HG03025 (cell line): ENCODE measurements around the gene CCR1.
"Not testable (repeated sequence)": the region's sequence is repeated elsewhere in the genome, so short reads cannot be mapped to it uniquely, and the experiment has no call there.

Experiments
- ATAC-seq: cut with Tn5 transposase; IDR thresholded peaks from one replicate; pipeline ENCODE4 v1.9.1; 2021; ENCODE audit warnings: mild to moderate bottlenecking, moderate library complexity; ENCODE audit not compliant: unreplicated experiment, low FRiP score

CCR1 gene

GRCh38 chr3:46213201-46213600 lies 5.1 kb upstream of the CCR1 start:
- ATAC-seq, result no peak

GRCh38 chr3:46212101-46212500 lies 4.0 kb upstream of the CCR1 start:
- no peak for ATAC-seq

GRCh38 chr3:46209746-46210470 lies 1.8 kb upstream of the CCR1 start:
- ATAC-seq, result no peak

GRCh38 chr3:46209053-46209452 lies 940 bp upstream of the CCR1 start:
- no peak for ATAC-seq

- ATAC-seq, result not testable (repeated sequence)
Observed at GRCh38 chr3:46207514-46207913, 599 bp downstream of the CCR1 start.

GRCh38 chr3:46206282-46207015 lies 1.7 kb downstream of the CCR1 start:
- ATAC-seq, result no peak

GRCh38 chr3:46205286-46205960 lies 2.7 kb downstream of the CCR1 start:
- ATAC-seq, result no peak

GRCh38 chr3:46203681-46204080 lies 4.4 kb downstream of the CCR1 start:
- ATAC-seq, result no peak

GRCh38 chr3:46202535-46202934 lies 5.6 kb downstream of the CCR1 start:
- ATAC-seq, result no peak

- ATAC-seq, result no peak
Observed at GRCh38 chr3:46200790-46201189, 7.3 kb downstream of the CCR1 start.

- no peak for ATAC-seq
Observed at GRCh38 chr3:46200211-46200610, 7.9 kb downstream of the CCR1 start.

- ATAC-seq, result no peak
Observed at GRCh38 chr3:46196261-46196957, 11.7 kb downstream of the CCR1 start.

GRCh38 chr3:46194868-46195553 lies 13.1 kb downstream of the CCR1 start:
- no peak for ATAC-seq

GRCh38 chr3:46193436-46193835 lies 14.7 kb downstream of the CCR1 start:
- no peak for ATAC-seq

GRCh38 chr3:46192939-46193338 lies 15.2 kb downstream of the CCR1 start:
- no peak for ATAC-seq

- no peak for ATAC-seq
Observed at GRCh38 chr3:46191730-46192129, 16.4 kb downstream of the CCR1 start.

- no peak for ATAC-seq
Observed at GRCh38 chr3:46188708-46189107, 19.4 kb downstream of the CCR1 start.

GRCh38 chr3:46187876-46188275 lies 20.2 kb downstream of the CCR1 start:
- ATAC-seq, result no peak

GRCh38 chr3:46187341-46187700 lies 20.8 kb downstream of the CCR1 start:
- no peak for ATAC-seq
